ENCODE results near the gene ARHGAP30.

- TF ChIP-seq CTCF (IDR thresholded peaks at IDR 0.05; ENCODE audit: low read length): no peak
- TF ChIP-seq EZH2 (IDR thresholded peaks at IDR 0.05; ENCODE audit: borderline replicate concordance, low read length): no peak
Observed at GRCh38 chr1:161069241-161069640, 450 bp downstream of the ARHGAP30 start.

Data from OCI-LY1 (cell line).